ENCODE data around the gene SURF4. TPM values are rescaled to one million over a fixed set of nuclear protein-coding genes. Genes with fewer than 3 reads are reported as not detected.
"Not testable (repeated sequence)": the region's sequence is repeated elsewhere in the genome, so short reads cannot be mapped to it uniquely, and the experiment has no call there.

The SURF4 gene
- total and polyA plus RNA-seq, 3 experiments from 2014 or later = 202 to 250 (median 239) TPM

- no peak for DNase-seq
- Mint-ChIP-seq H3K4me1 (no peaks in the 10 kb centered on the region), H3K36me3 (peaks cover 0 to 3% (median 0%) of the 10 kb centered on the region in 3 donors), H3K4me3 (no peak overlapping the region), H3K27me3 (peaks cover 3 to 8% of the 10 kb centered on the region in 2 donors), H3K27ac (no peak overlapping the region), H3K9me3 (peaks cover 0 to 2% (median 0%) of the 10 kb centered on the region in 5 donors)
- Histone ChIP-seq H3K27me3 (ENCODE audit: insufficient read depth, low read length, poor library complexity, severe bottlenecking) (no peaks in the 10 kb centered on the region), H3K4me1 (ENCODE audit: insufficient read depth, low read length) (no peaks in the 10 kb centered on the region), H3K27ac (ENCODE audit: low read depth, low read length) (no peak overlapping the region), H3K9me3 (ENCODE audit: low read length) (no peaks in the 10 kb centered on the region), H3K36me3 (ENCODE audit: insufficient read depth, low read length) (no peaks in the 10 kb centered on the region), H3K4me3 (ENCODE audit: low read length) (no peak overlapping the region)
- POLR2A ChIA-PET = no interaction called here
- CTCF ChIA-PET = no interaction called here
Measured at GRCh38 chr9:133321411-133321935, 54.4 kb downstream of the SURF4 start.

DNA sequence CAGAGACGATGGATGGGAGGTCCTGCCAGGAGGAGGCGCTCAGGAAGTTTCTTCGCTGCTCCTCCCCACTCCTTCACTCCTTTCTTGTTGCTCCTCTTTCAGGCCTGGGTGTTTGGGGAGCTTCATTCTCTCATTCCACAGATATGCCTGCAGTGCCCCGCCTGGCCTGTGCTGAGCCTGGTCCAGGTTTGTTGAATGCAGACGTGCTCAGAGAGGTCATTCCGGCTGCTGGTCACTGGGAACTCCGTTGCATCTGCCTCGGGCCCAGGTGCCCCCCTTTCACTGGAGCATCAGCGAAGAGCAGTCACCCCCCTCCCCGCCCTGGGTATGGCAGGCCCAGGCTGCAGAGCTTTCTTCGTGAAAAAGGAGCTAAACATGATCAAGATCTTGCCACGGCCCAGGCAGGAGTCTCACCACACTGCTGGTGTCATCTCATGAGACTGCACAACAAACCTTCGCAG, 55.4 kb downstream of the SURF4 start:
- no peaks in the 10 kb centered on the region for H3K36me3 ChIP-seq (ENCODE audit: insufficient read depth, low read length)
- no peak overlapping the region for H3K4me3 ChIP-seq (ENCODE audit: low read length)
- no peak overlapping the region for H3K27ac ChIP-seq (ENCODE audit: low read depth, low read length)
- H3K4me1 ChIP-seq (ENCODE audit: insufficient read depth, low read length) = no peaks in the 10 kb centered on the region
- DNase-seq = no peak
- H3K27me3 Mint-ChIP-seq = peaks cover 5 to 8% of the 10 kb centered on the region in 2 donors
- H3K36me3 Mint-ChIP-seq = no peaks in the 10 kb centered on the region
- ChIA-PET POLR2A (no interaction called here), CTCF (no interaction called here)
- H3K9me3 Mint-ChIP-seq = peaks cover 0 to 2% (median 0%) of the 10 kb centered on the region in 5 donors
- no peaks in the 10 kb centered on the region for H3K4me1 Mint-ChIP-seq
- H3K9me3 ChIP-seq (ENCODE audit: low read length) = no peaks in the 10 kb centered on the region
- H3K27me3 ChIP-seq (ENCODE audit: insufficient read depth, low read length, poor library complexity, severe bottlenecking) = no peaks in the 10 kb centered on the region
- H3K27ac Mint-ChIP-seq = no peak overlapping the region
- no peak overlapping the region for H3K4me3 Mint-ChIP-seq

- H3K27ac Mint-ChIP-seq; POLR2A ChIA-PET; H3K4me3 Mint-ChIP-seq; H3K4me3 ChIP-seq (ENCODE audit: low read length); H3K4me1 ChIP-seq (ENCODE audit: insufficient read depth, low read length); H3K36me3 Mint-ChIP-seq; H3K27ac ChIP-seq (ENCODE audit: low read depth, low read length); DNase-seq; H3K4me1 Mint-ChIP-seq; H3K27me3 ChIP-seq (ENCODE audit: insufficient read depth, low read length, poor library complexity, severe bottlenecking); H3K27me3 Mint-ChIP-seq; H3K9me3 Mint-ChIP-seq; CTCF ChIA-PET; H3K9me3 ChIP-seq (ENCODE audit: low read length); H3K36me3 ChIP-seq (ENCODE audit: insufficient read depth, low read length): not testable (repeated sequence)
Measured at GRCh38 chr9:133317551-133317950, 58.3 kb downstream of the SURF4 start.

DNA sequence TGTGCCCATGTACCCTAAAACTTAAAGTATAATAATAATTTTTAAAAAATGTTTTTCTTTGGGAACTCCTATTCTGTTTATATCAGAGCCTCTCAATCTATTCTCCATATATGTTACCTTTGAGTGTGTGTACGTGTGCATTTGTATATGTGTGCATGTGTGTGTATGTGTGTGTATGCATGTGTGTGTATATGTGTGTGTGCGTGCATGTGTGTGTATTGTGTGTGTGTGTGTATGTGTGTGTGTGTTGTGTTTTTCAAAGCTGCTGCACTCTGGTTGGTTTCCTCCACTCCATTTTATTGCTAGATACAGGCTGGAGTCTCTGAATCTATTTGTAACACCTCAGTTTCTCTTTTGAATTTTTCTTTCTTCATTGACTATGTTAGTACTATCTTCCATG, 59.9 kb downstream of the SURF4 start:
- H3K27ac ChIP-seq (ENCODE audit: low read depth, low read length) = no peak overlapping the region
- H3K4me3 ChIP-seq (ENCODE audit: low read length) = no peak overlapping the region
- H3K9me3 ChIP-seq (ENCODE audit: low read length) = no peaks in the 10 kb centered on the region
- DNase-seq = no peak
- CTCF ChIA-PET = no interaction called here
- no peaks in the 10 kb centered on the region for H3K36me3 ChIP-seq (ENCODE audit: insufficient read depth, low read length)
- no peaks in the 10 kb centered on the region for H3K4me1 ChIP-seq (ENCODE audit: insufficient read depth, low read length)
- H3K27me3 Mint-ChIP-seq = peaks cover 4 to 6% of the 10 kb centered on the region in 2 donors
- no peaks in the 10 kb centered on the region for H3K27me3 ChIP-seq (ENCODE audit: insufficient read depth, low read length, poor library complexity, severe bottlenecking)
- no peak overlapping the region for H3K4me3 Mint-ChIP-seq
- no peaks in the 10 kb centered on the region for H3K9me3 Mint-ChIP-seq
- POLR2A ChIA-PET = no interaction called here
- H3K4me1 Mint-ChIP-seq = no peaks in the 10 kb centered on the region
- no peaks in the 10 kb centered on the region for H3K36me3 Mint-ChIP-seq
- H3K27ac Mint-ChIP-seq = no peak overlapping the region

Other genes starting within 250 kb of the SURF4 start
- 1 to 10 TPM; 1.8 to 2.6 TPM for gene GBGT1, start 212.1 kb downstream of the SURF4 start, total RNA-seq
- gene GBGT1, start 212.1 kb downstream of the SURF4 start, polyA plus RNA-seq = not detected
- not detected for gene OBP2B, start 166.8 kb downstream of the SURF4 start, total RNA-seq
- gene OBP2B, start 166.8 kb downstream of the SURF4 start, polyA plus RNA-seq = not detected
- not detected for gene ABO, start 100.9 kb downstream of the SURF4 start, total RNA-seq
- not detected for gene ABO, start 100.9 kb downstream of the SURF4 start, polyA plus RNA-seq
- gene SURF6, start 39.9 kb downstream of the SURF4 start, total RNA-seq = 10 to 100 TPM; 30.9 to 32.0 TPM
- 15.1 TPM for gene SURF6, start 39.9 kb downstream of the SURF4 start, polyA plus RNA-seq
- gene MED22, start 27.9 kb downstream of the SURF4 start, total RNA-seq = 10 to 100 TPM; 43.3 to 46.3 TPM
- gene MED22, start 27.9 kb downstream of the SURF4 start, polyA plus RNA-seq = 19.0 TPM
- 1,000 to 10,000 TPM; 3,139 to 3,155 TPM for gene RPL7A, start 27.8 kb downstream of the SURF4 start, total RNA-seq
- 1,038 TPM for gene RPL7A, start 27.8 kb downstream of the SURF4 start, polyA plus RNA-seq
- gene SURF1, start 19.6 kb downstream of the SURF4 start, total RNA-seq = 10 to 100 TPM; 35.9 to 37.8 TPM
- 110 TPM for gene SURF1, start 19.6 kb downstream of the SURF4 start, polyA plus RNA-seq
- gene SURF2, start 19.5 kb downstream of the SURF4 start, total RNA-seq = 10 to 100 TPM; 34.9 to 35.2 TPM
- gene SURF2, start 19.5 kb downstream of the SURF4 start, polyA plus RNA-seq = 46.6 TPM
- gene STKLD1, start 306 bp upstream of the SURF4 start, total RNA-seq = under 1 TPM; 0.24 to 0.91 TPM
- 0.75 TPM for gene STKLD1, start 306 bp upstream of the SURF4 start, polyA plus RNA-seq
- 10 to 100 TPM; 52.4 to 56.4 TPM for gene REXO4, start 42.0 kb upstream of the SURF4 start, total RNA-seq
- gene REXO4, start 42.0 kb upstream of the SURF4 start, polyA plus RNA-seq = 25.8 TPM
- 1 to 10 TPM; 1.0 to 1.1 TPM for gene ADAMTS13, start 46.3 kb upstream of the SURF4 start, total RNA-seq
- gene ADAMTS13, start 46.3 kb upstream of the SURF4 start, polyA plus RNA-seq = 0.32 TPM
- 1 to 10 TPM; 1.3 to 2.5 TPM for gene CACFD1, start 83.9 kb upstream of the SURF4 start, total RNA-seq
- gene CACFD1, start 83.9 kb upstream of the SURF4 start, polyA plus RNA-seq = 2.6 TPM
- 10 to 100 TPM; 15.5 to 16.3 TPM for gene SLC2A6, start 103.0 kb upstream of the SURF4 start, total RNA-seq
- 4.0 TPM for gene SLC2A6, start 103.0 kb upstream of the SURF4 start, polyA plus RNA-seq
- not detected for gene MYMK, start 148.9 kb upstream of the SURF4 start, total RNA-seq
- not detected for gene MYMK, start 148.9 kb upstream of the SURF4 start, polyA plus RNA-seq
- gene ADAMTSL2, start 158.6 kb upstream of the SURF4 start, total RNA-seq = not detected
- not detected for gene ADAMTSL2, start 158.6 kb upstream of the SURF4 start, polyA plus RNA-seq
- not detected for gene FAM163B, start 233.3 kb upstream of the SURF4 start, total RNA-seq
- gene FAM163B, start 233.3 kb upstream of the SURF4 start, polyA plus RNA-seq = not detected

Measured in CD8-positive, alpha-beta memory T cell (primary cell).